Measurements from ENCODE around the gene NOVA1. TPM values are rescaled to one million over a fixed set of nuclear protein-coding genes. Genes with fewer than 3 reads are reported as not detected.

The NOVA1 gene
- total and polyA plus RNA-seq, 4 donors = 0.24 to 0.79 (median 0.58) TPM

DNA sequence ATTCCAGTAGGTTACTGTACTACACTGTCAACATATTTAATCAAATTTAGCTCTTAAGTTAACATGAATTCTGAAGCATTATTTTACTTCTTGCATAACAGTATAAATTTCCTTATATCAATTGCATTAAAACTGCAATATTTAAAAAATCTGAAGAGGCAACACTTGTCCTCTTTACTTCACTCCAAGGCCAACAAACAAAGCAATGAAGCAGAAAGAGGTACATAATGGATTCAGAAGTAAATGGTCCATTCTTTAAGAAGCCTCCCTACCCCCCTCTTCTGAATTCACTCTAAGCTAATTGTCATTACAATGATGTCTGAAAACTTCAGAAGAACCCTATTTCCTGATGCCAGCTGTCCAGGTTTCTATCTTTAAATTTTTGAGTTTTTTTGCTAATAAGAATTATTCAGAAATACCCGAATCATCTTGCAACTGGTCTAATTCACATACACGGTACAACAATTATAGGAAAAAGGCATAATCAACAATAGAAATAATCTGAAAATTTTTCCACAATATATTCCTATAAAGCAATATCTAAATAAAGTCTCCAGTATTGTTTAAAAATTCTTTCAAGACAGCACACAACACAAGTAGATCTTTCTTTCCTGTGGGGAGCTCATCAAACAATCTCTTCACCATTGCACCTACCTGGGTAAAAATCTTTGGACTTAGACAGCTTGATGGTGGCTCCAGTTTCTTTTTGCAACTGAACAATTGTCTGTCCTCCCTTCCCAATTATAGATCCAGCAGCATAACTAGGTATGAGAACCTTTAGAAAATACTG lies 2.9 kb downstream of the NOVA1 start:
- Histone ChIP-seq H3K36me3 (ENCODE audit: control insufficient read depth in 4 of 4, insufficient read depth in 3 of 4, low read depth in 1 of 4, low read length in 3 of 4) (no peaks in the 10 kb centered on the region), H3K9ac (ENCODE audit: low read depth in 1 of 2, low read length in 2 of 2) (no peak overlapping the region), H3K27ac (ENCODE audit: low read depth in 1 of 2, low read length in 2 of 2) (no peak overlapping the region), H3K4me1 (ENCODE audit: control insufficient read depth in 4 of 4, insufficient read depth in 4 of 4, low read length in 3 of 4) (peaks cover 0 to 10% (median 5%) of the 10 kb centered on the region in 4 donors), H3K27me3 (ENCODE audit: control insufficient read depth in 4 of 4, insufficient read depth in 4 of 4, low read length in 3 of 4) (peaks cover 0 to 3% (median 1%) of the 10 kb centered on the region in 4 donors), H3K4me3 (ENCODE audit: low read depth in 1 of 3, low read length in 3 of 3) (no peak overlapping the region), H3K9me3 (ENCODE audit: control insufficient read depth in 4 of 4, low read length in 3 of 4) (no peaks in the 10 kb centered on the region)
- 84% methylated on average over 2 of the region's 2 CpGs for WGBS
- DNase-seq (ENCODE audit: low spot score) = no peak
- TF ChIP-seq, protein P1, sequence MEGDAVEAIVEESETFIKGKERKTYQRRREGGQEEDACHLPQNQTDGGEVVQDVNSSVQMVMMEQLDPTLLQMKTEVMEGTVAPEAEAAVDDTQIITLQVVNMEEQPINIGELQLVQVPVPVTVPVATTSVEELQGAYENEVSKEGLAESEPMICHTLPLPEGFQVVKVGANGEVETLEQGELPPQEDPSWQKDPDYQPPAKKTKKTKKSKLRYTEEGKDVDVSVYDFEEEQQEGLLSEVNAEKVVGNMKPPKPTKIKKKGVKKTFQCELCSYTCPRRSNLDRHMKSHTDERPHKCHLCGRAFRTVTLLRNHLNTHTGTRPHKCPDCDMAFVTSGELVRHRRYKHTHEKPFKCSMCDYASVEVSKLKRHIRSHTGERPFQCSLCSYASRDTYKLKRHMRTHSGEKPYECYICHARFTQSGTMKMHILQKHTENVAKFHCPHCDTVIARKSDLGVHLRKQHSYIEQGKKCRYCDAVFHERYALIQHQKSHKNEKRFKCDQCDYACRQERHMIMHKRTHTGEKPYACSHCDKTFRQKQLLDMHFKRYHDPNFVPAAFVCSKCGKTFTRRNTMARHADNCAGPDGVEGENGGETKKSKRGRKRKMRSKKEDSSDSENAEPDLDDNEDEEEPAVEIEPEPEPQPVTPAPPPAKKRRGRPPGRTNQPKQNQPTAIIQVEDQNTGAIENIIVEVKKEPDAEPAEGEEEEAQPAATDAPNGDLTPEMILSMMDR (IDR thresholded peaks at IDR 0.05; ENCODE audit: low read depth, low read length, missing input control) = no peak
- no peak for TF ChIP-seq EGR1 (IDR thresholded peaks at IDR 0.05; ENCODE audit: low read depth in 2 of 2)
- TF ChIP-seq TAF1 (conservative IDR thresholded peaks at IDR 0.05) = no peak
- no peak for TF ChIP-seq HNF4G (IDR thresholded peaks at IDR 0.05)
- TF ChIP-seq GABPA (IDR thresholded peaks at IDR 0.05 in 1 of 2, conservative IDR thresholded peaks at IDR 0.05 in 1 of 2) = no peak

DNA sequence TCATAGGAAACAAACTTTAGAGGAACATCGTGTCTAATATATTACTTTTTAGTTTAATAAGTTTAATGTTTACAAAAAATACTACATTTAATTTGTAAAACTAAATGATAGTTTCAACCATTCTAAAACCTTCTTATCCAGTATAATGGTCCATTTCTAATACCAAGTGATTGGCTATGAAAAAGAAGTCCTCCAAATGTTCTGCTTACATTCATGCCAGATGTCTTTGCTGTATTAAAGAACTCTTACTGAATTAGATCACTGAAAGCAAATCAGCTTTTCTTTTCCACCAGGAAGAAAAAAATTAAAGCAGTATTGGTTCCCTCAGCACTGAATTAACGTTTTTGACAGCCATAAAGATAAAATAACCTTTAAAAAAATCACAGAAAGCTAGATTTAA lies 3.7 kb downstream of the NOVA1 start:
- Histone ChIP-seq H3K9me3 (ENCODE audit: control insufficient read depth in 4 of 4, low read length in 3 of 4) (no peaks in the 10 kb centered on the region), H3K36me3 (ENCODE audit: control insufficient read depth in 4 of 4, insufficient read depth in 3 of 4, low read depth in 1 of 4, low read length in 3 of 4) (no peaks in the 10 kb centered on the region), H3K27me3 (ENCODE audit: control insufficient read depth in 4 of 4, insufficient read depth in 4 of 4, low read length in 3 of 4) (peaks cover 0 to 3% (median 1%) of the 10 kb centered on the region in 4 donors), H3K9ac (ENCODE audit: low read depth in 1 of 2, low read length in 2 of 2) (no peak overlapping the region), H3K4me1 (ENCODE audit: control insufficient read depth in 4 of 4, insufficient read depth in 4 of 4, low read length in 3 of 4) (peaks cover 0 to 10% (median 5%) of the 10 kb centered on the region in 4 donors), H3K4me3 (ENCODE audit: low read depth in 1 of 3, low read length in 3 of 3) (no peak overlapping the region), H3K27ac (ENCODE audit: low read depth in 1 of 2, low read length in 2 of 2) (no peak overlapping the region)
- WGBS = 53% methylated on average over 2 of the region's 2 CpGs
- no peak for DNase-seq (ENCODE audit: low spot score)
- TF ChIP-seq, protein P2, sequence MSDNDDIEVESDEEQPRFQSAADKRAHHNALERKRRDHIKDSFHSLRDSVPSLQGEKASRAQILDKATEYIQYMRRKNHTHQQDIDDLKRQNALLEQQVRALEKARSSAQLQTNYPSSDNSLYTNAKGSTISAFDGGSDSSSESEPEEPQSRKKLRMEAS (IDR thresholded peaks at IDR 0.05) = no peak
- no peak for TF ChIP-seq HNF4A (conservative IDR thresholded peaks at IDR 0.05)
- TF ChIP-seq, protein P1 (IDR thresholded peaks at IDR 0.05; ENCODE audit: low read depth, low read length, missing input control) = no peak
- TF ChIP-seq RAD21 (IDR thresholded peaks at IDR 0.05) = no peak
- TF ChIP-seq SP1 (IDR thresholded peaks at IDR 0.05) = no peak
- TF ChIP-seq FOXA1 (IDR thresholded peaks at IDR 0.05) = no peak
- TF ChIP-seq EGR1 (IDR thresholded peaks at IDR 0.05; ENCODE audit: low read depth in 2 of 2) = no peak
- TF ChIP-seq, protein P3, sequence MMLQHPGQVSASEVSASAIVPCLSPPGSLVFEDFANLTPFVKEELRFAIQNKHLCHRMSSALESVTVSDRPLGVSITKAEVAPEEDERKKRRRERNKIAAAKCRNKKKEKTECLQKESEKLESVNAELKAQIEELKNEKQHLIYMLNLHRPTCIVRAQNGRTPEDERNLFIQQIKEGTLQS (IDR thresholded peaks at IDR 0.05) = no peak
- no peak for TF ChIP-seq HNF4G (IDR thresholded peaks at IDR 0.05)
- no peak for TF ChIP-seq FOXA2 (IDR thresholded peaks at IDR 0.05)
- TF ChIP-seq, protein P4, sequence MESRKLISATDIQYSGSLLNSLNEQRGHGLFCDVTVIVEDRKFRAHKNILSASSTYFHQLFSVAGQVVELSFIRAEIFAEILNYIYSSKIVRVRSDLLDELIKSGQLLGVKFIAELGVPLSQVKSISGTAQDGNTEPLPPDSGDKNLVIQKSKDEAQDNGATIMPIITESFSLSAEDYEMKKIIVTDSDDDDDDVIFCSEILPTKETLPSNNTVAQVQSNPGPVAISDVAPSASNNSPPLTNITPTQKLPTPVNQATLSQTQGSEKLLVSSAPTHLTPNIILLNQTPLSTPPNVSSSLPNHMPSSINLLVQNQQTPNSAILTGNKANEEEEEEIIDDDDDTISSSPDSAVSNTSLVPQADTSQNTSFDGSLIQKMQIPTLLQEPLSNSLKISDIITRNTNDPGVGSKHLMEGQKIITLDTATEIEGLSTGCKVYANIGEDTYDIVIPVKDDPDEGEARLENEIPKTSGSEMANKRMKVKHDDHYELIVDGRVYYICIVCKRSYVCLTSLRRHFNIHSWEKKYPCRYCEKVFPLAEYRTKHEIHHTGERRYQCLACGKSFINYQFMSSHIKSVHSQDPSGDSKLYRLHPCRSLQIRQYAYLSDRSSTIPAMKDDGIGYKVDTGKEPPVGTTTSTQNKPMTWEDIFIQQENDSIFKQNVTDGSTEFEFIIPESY (IDR thresholded peaks at IDR 0.05) = no peak
- no peak for TF ChIP-seq NR2F2 (IDR thresholded peaks at IDR 0.05)
- TF ChIP-seq, protein P5, sequence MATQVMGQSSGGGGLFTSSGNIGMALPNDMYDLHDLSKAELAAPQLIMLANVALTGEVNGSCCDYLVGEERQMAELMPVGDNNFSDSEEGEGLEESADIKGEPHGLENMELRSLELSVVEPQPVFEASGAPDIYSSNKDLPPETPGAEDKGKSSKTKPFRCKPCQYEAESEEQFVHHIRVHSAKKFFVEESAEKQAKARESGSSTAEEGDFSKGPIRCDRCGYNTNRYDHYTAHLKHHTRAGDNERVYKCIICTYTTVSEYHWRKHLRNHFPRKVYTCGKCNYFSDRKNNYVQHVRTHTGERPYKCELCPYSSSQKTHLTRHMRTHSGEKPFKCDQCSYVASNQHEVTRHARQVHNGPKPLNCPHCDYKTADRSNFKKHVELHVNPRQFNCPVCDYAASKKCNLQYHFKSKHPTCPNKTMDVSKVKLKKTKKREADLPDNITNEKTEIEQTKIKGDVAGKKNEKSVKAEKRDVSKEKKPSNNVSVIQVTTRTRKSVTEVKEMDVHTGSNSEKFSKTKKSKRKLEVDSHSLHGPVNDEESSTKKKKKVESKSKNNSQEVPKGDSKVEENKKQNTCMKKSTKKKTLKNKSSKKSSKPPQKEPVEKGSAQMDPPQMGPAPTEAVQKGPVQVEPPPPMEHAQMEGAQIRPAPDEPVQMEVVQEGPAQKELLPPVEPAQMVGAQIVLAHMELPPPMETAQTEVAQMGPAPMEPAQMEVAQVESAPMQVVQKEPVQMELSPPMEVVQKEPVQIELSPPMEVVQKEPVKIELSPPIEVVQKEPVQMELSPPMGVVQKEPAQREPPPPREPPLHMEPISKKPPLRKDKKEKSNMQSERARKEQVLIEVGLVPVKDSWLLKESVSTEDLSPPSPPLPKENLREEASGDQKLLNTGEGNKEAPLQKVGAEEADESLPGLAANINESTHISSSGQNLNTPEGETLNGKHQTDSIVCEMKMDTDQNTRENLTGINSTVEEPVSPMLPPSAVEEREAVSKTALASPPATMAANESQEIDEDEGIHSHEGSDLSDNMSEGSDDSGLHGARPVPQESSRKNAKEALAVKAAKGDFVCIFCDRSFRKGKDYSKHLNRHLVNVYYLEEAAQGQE (IDR thresholded peaks at IDR 0.05) = no peak
- no peak for TF ChIP-seq TAF1 (conservative IDR thresholded peaks at IDR 0.05)
- TF ChIP-seq GABPA (IDR thresholded peaks at IDR 0.05 in 1 of 2, conservative IDR thresholded peaks at IDR 0.05 in 1 of 2) = no peak
- no peak for TF ChIP-seq JUND (IDR thresholded peaks at IDR 0.05)
- no peak for TF ChIP-seq YY1 (IDR thresholded peaks at IDR 0.05)
- TF ChIP-seq RXRA (IDR thresholded peaks at IDR 0.05) = no peak

Data from liver (tissue), 9 donors.